HG03103 (cell line): ENCODE results near the gene SPHK1.

ENCODE experiments used
- ATAC-seq: cut with Tn5 transposase; IDR thresholded peaks from one replicate; pipeline ENCODE4 v1.9.1; 2021; ENCODE audit warnings: low read depth; ENCODE audit not compliant: unreplicated experiment

The SPHK1 gene

DNA sequence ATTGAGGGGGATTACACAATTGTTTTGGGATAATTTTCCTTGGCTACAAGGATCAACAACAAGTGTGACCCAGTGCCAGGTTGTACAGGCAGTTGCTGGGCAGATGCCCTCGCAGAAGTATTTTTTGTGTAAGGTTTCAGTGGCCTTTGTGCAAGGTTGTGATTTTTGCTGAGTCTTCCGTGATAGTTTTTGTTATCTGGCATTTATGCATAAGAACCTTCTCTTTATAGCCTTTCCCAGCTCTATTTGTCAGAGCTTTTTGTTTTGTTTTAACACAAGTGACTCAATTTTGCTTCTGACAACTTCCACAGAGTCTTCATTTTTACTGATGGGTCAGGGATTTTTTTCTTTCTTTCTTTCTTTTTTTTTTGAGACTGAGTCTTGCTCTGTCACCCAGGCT, 23.9 kb upstream of the SPHK1 start:
- ATAC-seq = no peak

DNA sequence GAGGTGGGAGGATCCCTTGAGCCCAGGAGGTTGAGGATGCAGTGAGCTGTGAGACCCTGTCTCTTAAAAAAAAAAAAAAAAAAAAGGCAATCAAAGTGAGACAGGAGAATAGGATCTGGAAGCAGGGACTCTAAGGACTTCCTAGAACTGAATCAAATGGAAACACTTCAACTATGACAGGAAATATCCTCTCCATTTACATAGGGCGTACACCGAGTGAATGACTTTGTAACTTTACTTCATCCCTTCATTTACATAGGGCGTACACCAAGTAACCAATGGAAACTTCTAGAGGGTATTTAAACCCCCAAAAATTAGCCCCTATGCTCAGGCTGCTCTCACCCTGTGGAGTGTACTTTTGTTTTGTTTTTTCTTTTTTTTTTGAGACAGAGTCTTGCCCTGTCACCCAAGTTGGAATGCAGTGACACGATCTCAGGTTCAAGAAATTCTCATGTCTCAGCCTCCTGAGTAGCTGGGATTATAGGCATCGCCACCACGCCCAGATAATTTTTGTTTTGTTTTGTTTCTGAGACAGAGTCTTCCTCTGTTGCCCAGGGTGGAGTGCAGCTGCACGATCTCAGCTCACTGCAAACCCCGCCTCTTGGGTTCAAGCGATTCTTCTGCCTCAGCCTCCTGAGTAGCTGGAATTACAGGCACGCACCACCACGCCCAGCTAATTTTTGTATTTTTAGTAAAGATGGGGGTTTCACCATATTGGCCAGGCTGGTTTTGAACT, 21.1 kb upstream of the SPHK1 start:
- ATAC-seq = no peak

DNA sequence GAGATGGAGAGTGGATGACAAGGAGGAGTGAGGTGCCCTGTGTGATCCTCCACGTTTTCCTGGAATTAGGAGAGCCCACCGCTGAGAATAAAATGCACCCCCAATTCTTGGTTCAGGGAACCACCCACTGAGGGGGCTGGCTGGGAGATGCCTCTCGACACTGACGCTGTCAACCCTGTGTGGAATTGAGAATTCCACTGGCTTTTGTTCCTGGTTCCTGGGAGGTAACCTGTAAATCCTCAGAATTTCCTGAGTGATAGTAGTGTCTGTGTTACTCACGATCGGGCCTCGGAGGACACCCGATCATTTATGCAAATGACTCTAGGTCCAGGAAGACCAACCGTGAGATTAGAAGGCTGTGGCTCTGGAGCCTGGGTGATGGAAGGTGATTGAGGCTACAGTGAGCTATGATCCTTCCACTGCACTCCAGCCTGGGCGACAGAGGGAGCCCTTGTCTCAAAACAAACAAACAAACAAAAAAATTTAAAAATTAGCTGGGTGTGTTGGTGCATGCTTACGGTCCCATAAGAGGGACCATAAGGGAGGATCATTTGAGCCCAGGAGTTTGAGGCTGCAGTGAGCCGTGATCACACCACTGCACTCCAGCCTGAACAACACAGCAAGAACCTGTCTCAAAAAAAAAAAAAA, 19.0 kb upstream of the SPHK1 start:
- no peak for ATAC-seq

DNA sequence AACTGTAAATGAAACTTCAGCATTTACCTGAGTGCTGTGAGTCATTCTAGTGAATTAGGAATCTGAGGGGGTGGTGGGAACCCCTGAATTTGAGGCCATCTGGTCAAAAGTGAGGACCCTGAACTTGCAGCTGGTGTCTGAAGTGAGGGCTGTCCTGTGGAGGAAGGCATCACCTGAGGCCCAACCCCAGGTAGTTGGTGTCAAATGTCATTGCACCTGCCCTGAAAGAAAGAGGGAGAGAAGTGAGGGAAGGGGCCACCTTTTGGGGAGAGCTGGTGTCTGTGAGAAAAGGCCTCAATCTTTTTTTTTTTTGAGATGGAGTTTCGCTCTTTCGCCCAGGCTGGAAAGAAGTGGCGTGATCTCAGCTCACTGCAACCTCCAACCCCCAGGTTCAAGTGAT, 18.2 kb upstream of the SPHK1 start:
- ATAC-seq = no peak

DNA sequence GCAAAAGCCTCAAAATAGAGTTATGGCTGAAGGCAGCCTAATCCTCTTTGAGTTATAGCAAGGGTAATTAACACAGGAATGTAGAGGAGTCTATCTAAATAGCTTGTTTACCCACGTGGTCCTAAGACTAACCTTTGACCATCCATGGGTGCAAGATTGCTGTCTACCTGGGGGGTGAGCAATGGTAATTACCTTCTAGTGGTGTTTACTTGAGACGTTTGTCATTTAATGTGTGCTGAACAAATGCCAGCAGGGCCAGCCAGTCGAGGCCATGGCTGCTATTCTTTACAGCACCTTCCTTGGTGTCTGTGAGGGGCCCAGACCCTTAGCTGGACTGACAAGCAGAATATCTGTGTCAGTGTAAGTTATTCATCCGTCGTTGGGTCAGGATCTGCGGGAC, 16.8 kb upstream of the SPHK1 start:
- no peak for ATAC-seq

DNA sequence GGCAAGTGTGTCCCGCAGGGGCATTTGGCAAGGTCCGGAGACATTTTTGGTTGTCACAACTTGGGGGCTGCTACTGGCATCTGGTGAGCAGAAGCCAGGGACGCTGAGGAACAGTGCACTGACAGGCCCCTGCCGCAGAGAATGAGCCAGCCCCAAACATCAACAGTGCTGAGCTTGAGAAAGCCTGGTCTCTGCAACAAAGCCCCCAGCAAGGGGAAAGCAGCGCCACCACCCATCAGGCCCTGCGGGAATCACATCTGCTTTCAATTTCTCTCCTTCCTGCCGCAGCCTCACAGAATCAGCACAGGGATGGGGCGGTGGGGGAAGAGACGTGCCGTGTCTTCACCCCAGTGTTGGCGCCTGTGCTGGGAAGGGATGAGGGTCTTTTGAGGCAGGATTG, 15.9 kb upstream of the SPHK1 start:
- no peak for ATAC-seq

DNA sequence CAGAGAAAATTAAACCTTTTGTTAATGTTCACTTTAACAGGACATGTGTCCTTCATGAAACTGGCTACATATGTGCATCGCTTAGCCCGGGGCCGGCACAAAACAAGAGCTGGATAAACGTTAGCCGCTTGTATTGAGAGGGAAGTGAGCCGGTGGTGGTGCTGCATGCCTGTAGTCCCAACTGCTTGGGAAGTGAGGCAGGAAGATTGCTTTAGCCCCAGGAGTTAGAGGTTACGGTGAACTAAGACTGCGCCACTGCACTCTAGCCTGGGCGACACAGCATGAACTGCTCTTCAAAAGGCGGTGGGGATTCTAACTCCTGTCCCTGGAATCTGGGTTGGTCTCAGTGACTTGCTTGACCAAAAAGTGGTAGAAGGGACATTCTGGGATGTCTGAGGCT, 15.0 kb upstream of the SPHK1 start:
- no peak for ATAC-seq

DNA sequence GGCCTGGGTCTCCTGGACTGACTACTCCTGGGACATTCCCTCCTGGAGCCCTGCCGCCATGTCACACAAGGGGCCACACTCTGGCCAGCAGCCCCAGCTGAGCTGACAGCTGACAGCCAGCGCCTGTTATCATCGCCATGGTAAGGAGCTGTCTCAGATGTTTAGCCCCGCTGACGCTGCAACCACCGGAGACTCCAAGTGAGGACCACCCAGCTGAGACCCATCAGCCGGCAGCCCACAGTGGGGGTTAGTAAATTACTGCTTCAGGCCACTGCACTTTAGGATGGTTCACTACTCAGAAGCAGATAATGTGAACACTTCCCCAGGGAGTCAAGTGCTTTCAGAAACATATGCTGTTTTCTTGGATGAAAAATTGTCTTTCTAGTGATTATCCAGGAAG, 14.6 kb upstream of the SPHK1 start:
- ATAC-seq = no peak

DNA sequence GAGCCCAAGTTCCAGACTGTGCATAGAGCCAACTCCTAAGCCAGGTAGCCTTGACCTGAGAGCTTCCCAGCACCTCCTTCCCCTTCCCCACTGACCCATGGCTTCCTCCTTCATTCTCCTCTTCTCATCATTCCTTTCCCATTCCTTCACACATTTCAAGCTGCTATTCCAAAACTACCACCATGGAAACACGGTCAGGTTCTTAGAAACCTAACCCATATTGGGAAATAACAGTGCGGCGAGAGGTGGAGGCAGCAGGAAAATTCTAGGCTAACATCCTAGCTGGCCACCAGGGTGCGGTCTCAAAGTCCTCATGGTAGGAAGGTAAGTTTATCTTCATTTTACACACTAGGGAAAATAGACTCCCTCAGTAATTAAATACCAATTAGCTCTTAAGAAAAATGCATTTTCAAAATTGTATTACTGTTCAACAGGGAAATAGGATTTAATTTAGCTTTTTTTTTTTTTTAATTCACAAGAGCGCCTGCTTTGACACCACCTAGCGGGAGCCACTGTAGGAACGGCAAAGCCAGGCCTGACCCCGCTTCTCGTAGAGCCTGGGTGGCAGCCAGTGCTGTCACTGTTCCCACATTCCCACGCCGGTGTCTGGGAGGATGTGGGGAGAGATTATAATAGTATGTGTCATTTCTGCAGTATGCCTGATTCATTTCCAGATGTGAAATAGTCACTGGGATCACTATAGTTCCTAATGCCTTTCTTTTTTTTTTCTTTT, 14.0 kb upstream of the SPHK1 start:
- no peak for ATAC-seq

DNA sequence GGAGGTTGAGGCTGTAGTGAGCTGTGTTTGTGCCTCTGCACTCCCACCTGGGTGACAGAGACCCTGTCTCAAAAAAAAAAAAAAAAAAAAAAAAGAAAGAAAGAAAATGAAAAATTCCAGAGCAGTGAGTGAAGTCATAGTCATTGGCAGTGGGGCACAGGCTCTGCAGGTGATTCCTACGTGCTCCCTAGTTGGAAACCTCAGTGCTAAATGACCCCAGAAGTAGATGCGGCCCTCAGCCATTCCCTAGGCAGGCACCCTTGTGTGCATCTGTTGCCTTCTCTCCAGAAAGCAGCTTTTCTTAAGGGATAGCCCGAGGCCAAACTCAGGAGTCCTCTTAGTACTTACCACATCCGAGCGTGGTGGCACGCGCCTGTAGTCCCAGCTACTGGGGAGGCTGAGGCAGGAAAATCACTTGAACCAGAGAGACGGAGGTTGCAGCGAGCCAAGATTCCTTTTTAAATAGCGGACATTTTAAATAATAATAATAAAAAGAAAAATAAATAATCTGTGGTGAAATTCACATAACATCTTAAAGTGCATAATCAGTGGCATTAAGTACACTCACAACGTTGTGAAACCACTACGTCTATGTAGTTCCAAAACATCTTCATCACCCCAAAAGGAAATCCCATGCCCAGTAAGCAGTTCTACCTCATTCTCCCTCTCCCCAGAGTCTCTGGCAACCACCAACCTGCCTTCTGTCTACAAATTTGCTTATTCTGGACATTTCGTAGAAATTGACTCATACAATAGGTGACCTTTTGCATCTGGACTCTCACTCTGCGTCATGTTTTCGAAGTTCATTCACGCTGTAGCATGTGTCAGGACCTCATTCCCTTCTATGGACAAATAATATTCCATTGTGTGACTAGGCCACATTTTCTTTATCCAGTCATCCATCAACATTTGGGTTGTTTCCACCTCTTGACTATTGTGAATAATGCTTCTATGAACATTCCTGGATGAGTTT, 12.5 kb upstream of the SPHK1 start:
- no peak for ATAC-seq

DNA sequence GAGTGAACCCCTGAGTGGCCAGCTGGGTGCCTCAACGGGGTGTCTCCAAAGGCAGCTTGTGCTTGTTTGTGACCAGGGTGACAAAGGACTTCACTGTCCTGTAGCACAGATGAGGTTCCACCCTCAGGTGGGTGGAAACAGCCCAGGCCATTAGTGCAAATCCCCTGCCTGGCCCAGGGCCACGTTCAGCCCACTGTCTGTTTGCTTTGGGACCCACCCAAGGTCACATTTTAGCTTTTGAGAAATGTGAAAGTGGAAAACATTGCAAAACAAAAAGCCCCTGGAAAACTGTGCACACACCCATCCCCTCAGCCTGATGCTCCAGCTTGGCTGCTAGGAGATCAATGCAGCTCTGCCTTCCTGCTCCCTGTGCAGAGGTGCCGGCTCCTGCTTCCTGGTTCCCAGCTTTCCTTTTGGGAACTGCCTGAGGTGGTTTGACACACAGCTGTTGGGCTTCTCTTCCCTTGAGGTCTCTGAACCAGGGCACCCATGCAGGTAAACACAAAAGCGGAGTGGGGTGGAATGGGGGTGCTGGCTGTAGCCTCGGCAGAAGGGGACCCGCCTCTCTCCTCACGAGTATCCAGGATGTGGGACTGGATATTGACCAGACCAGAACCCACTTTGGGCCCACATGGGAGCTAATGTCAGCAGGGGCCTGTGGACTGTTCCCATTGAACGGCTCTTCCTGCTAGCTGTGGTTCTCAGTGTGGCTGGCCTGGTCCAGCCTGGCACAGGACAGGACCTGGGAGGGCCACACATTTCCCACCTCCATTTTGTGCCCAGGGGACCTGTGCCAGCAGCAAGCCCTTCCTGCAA, 7.9 kb upstream of the SPHK1 start:
- ATAC-seq = no peak

DNA sequence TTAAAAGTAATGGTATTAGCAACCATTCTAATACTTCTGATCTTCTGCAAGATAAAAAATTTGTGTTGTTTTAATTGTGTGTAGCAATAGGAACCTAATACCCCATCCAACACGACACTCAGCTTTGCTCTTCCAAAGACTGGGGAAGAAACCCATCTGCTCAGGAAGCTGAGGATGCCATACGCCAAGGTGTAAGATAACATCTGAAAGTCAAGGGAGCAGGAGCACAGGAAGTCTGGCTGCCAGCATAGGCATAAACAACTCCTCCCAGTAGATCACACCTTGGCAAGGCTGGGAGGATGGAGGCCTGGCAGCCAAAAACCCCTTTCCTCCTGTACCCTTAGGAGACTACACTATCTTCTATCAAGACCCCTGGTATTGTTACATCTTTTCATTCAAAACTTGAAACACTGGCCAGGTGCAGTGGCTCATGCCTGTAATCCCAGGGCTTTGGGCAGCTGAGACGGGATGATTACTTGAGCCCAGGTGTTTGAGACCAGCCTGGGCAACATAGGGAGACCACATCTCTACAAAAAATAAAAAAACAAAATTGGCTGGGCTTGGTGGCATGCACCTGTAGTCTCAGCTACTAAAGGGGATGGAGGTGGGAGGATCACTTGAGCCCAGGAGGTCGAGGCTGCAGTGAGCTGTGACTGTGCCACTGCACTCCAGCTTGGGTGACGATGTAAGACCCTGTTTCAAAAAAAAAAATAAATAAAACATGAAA, 5.7 kb upstream of the SPHK1 start:
- no peak for ATAC-seq

DNA sequence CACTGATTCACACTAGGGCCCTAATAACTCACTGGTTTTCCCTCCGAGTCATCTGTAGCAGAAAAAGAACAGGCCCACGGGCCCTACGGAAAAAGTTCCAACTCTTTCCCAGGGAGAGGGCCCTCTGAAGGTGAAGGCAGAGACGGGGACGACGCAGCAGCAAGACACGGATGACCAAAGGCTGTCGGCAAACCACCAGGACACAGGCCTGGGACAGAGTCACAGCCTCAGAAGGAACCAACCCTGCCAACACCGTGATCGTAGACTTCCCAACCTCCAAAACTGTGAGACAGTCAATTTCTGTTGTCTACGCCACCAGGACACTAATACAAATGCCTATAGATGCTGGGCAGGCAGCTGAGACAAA, 5.2 kb upstream of the SPHK1 start:
- ATAC-seq = no peak

DNA sequence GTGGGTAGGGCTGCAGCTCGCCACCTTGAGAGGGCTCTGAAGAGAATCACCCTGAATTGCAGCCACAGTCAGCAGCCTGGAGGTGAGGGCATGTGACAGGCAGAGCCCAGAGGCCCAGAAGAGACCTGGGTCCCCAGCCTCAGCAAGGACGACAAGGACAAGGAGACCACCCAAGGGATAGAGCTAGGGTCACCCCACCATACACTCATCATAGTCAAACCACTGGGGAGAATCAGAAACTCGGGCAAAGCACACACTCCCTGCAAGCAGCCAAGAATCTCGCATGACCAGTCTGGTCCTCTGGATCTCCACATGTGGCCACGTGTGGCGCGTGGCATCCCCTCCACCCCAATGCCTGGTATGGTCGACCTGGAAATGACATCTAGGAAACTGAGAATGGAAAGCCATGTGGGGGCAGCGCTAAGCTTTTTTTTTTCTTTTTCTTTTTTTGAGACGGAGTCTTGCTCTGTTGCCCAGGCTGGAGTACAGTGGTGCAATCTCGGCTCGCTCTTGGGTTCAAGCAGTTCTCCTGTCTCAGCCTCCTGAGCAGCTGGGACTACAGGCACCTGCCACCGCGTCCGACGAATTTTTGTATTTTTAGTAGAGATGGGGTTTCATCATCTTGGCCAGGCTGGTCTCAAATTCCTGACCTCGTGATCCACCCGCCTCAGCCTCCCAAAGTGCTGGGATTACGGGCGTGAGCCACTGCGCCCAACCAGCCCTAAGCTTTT, 4.6 kb upstream of the SPHK1 start:
- no peak for ATAC-seq

DNA sequence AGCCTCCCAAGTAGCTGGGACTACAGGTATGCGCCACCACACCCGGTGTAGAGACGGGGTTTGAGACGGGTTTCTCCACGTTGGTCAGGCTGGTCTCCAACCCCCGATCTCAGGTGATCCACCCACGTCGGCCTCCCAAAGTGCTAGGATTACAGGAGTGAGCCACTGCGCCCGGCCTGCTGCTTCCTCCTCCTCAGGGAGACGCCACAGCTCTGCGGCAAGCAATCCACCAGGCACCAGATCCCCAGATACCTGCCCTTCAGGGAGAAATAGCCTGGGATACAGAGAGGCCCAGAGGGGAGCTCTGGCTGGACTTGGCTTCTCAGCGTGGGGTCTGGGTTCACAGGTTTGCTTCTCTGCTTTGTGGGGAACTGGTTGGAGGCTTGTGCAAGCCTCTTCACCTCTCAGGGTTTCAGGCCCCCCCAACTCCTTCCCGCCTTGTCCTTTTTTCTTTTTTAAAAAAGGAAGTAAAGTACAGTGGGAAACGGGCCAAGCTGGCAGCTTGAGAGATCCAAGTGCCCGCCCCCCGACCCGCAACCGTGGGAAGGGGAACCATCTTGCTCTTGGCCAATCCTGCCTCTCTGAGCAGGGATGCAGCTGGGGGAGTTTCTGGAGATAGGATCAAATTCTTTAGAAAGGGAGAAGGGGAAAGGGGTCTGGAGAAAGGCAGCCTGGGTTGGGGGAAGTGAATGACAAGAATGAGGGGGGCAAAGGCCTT, 2.6 kb upstream of the SPHK1 start:
- no peak for ATAC-seq

DNA sequence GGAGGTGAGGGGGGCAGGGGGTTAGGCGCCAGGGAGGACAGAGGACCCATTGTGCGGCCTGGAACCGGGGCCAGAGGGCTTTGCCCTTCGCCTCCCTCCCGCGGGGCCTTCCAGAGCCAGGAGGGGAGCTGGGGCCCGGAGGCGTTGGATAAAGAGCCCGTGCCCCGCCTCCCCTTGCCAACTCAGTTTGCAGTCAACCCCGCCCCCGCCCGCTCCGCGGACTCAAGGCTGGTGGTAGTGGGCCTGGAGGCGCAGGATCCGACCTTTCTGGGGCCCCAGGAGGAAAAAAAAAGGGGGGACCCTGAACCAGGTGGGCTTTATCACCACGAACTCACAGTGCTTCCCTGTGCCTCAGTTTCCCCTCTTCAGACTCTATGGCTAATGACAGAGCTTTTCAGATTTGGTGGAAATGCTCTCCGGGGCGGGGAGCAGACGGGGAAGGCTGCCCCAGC, 2.0 kb upstream of the SPHK1 start:
- ATAC-seq = no peak

DNA sequence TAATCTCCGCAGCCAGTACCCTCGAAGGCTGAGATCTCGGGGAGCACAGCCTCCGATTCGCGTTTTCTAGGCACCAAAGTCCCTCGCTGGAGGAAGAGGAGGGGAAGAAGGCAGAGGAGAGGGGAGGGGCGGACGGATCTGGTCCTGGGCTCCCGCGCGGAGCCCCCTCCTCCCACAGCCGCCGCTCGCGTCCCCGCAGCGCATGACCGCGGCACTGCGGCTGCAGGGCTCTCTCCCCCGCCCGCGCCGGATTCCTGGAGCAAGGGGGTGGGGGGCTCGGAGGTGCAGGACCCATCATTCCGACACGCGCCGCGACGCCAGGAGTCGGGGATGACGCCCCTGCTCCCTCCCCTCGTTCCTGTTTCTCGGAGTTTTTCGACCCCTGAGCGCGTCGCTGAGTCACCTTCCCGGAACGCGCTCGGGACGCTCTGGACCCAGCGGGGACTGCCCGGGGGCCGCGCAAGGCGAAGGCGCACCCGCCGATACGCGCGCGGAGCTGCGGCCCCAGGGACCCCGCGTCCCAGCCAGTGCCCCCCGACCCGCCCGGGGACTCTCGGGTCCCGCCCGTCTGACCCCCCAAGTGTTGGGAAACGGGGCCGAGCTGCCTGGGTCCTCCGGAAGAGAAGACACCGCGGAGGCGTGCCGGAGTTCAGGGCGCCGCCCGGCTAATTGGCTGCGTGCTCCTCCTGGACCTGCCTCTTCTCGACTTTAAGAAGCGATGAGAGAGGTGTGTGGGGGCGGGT, 1.4 kb upstream of the SPHK1 start:
- no peak for ATAC-seq
